GM12865 (cell line): Measurements from ENCODE around the gene MGMT.

ENCODE experiments used
- DNase-seq: peaks from one replicate; pipeline ENCODE4 v3.0.0; 2010; ENCODE audit warnings: low read depth
- H3K4me3 ChIP-seq: 2 replicates; pipeline ENCODE4 v1.5.1; 2011; ENCODE audit warnings: mild to moderate bottlenecking, low read depth, low read length, control low read depth
- TF ChIP-seq, protein P1 (sequence below): IDR thresholded peaks from 2 replicates; pipeline ENCODE4 v1.5.1; 2011; ENCODE audit warnings: low read length, control low read depth, low read depth, inconsistent platforms; ENCODE audit not compliant: insufficient read depth; ENCODE audit errors: missing control alignments

The MGMT gene

GRCh38 chr10:129693382-129693781 lies 226.3 kb downstream of the MGMT start:
- no peak for DNase-seq
- H3K4me3 ChIP-seq = no peak overlapping the region
- TF ChIP-seq, protein P1, sequence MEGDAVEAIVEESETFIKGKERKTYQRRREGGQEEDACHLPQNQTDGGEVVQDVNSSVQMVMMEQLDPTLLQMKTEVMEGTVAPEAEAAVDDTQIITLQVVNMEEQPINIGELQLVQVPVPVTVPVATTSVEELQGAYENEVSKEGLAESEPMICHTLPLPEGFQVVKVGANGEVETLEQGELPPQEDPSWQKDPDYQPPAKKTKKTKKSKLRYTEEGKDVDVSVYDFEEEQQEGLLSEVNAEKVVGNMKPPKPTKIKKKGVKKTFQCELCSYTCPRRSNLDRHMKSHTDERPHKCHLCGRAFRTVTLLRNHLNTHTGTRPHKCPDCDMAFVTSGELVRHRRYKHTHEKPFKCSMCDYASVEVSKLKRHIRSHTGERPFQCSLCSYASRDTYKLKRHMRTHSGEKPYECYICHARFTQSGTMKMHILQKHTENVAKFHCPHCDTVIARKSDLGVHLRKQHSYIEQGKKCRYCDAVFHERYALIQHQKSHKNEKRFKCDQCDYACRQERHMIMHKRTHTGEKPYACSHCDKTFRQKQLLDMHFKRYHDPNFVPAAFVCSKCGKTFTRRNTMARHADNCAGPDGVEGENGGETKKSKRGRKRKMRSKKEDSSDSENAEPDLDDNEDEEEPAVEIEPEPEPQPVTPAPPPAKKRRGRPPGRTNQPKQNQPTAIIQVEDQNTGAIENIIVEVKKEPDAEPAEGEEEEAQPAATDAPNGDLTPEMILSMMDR = no peak

DNA sequence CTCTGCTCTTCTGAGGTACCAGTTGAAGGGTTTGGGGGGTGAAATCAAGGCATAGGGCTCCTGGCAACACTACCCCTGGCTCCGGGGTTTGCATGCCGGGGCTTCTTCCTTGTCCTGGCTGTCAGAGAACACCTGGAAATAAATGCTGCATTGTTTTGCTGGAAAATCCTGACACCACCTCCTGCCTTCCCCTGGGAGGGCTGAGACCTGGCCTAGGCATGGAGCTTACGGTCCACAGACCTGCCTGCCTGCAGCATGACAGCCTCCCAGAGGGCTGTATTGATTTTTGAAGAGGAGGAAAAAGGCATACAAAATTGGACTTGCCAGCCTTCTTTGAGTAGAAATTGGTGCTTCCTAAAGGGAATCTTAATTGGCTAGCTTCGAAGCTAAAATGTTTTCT lies 227.1 kb downstream of the MGMT start:
- DNase-seq = no peak
- H3K4me3 ChIP-seq = no peak overlapping the region
- TF ChIP-seq, protein P1 = no peak

DNA sequence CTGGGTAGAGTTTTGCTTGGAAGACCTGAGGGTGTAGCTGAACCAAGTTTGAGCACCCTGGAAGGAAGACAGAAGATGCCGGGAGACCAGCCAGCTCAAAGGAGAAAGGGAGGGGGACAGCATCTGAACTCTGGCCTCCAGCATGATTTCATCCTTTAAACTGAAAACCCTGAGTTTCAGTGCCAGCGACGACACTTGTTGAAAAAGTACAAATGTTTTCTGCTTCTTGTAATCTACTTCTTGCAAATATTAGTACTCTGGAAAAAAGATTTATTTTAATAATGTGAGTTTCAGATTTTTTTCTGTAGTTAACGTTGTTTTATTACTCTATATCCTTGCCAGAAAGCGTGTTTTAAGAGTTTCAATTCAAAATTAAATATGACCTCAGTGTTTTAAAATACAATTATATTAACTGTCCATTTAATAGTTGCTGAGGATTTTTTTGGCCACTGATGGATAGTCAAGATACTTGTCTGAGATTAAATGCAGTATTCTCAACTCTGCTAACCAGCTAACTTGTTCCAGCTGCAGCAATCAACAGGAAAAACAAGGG lies 227.7 kb downstream of the MGMT start:
- TF ChIP-seq, protein P1 = no peak
- no peak overlapping the region for H3K4me3 ChIP-seq
- no peak for DNase-seq

GRCh38 chr10:129695671-129696070 lies 228.6 kb downstream of the MGMT start:
- DNase-seq = no peak
- H3K4me3 ChIP-seq = no peak overlapping the region
- TF ChIP-seq, protein P1 = no peak

GRCh38 chr10:129696636-129697035 lies 229.6 kb downstream of the MGMT start:
- no peak for DNase-seq
- TF ChIP-seq, protein P1 = no peak
- H3K4me3 ChIP-seq = no peak overlapping the region

GRCh38 chr10:129697463-129698247 lies 230.6 kb downstream of the MGMT start:
- no peak for DNase-seq
- H3K4me3 ChIP-seq = no peak overlapping the region
- TF ChIP-seq, protein P1 = no peak
